HL-60 (cell line): ENCODE measurements around the gene OBI1.

ENCODE experiments used
- DNase-seq, 2 experiments: peaks; one replicate each; pipeline ENCODE4 v3.0.0-alpha.2; 2010 to 2020; ENCODE audit warnings: low read depth in 1 of 2, low spot score in 1 of 2
- H3K27ac ChIP-seq: fragments of 250-450 bp; sonication (Bioruptor Pico); replicated peaks from 2 replicates; pipeline ENCODE4 v1.5.1; 2020; ENCODE audit warnings: mild to moderate bottlenecking, moderate library complexity
- H3K27me3 ChIP-seq: fragments of 250-450 bp; sonication (Bioruptor Pico); 2 replicates; pipeline ENCODE4 v1.5.1; 2021; ENCODE audit warnings: mild to moderate bottlenecking, moderate library complexity; ENCODE audit not compliant: insufficient read depth, poor library complexity, severe bottlenecking
- H3K4me3 ChIP-seq: replicated peaks from 2 replicates; pipeline ENCODE4 v1.5.1; 2011; ENCODE audit warnings: mild to moderate bottlenecking, control low read depth, low read length; ENCODE audit not compliant: insufficient read depth
- CTCF ChIP-seq: IDR thresholded peaks from one replicate; pipeline ENCODE4 v1.5.1; 2011; ENCODE audit warnings: low read length, control low read depth, inconsistent platforms; ENCODE audit not compliant: insufficient read depth
- GABPA ChIP-seq: IDR thresholded peaks from 2 replicates; pipeline ENCODE4 v1.6.1; 2012; ENCODE audit warnings: low read depth
- POLR2AphosphoS5 ChIP-seq: IDR thresholded peaks from 2 replicates; pipeline ENCODE4 v1.6.1; 2012; ENCODE audit warnings: low read depth
- REST ChIP-seq: IDR thresholded peaks from 2 replicates; pipeline ENCODE4 v1.6.1; 2012; ENCODE audit warnings: low read depth; ENCODE audit not compliant: insufficient replicate concordance
- SPI1 ChIP-seq: IDR thresholded peaks from 2 replicates; pipeline ENCODE4 v1.6.1; 2012; ENCODE audit warnings: low read depth, mild to moderate bottlenecking, borderline replicate concordance

The OBI1 gene

GRCh38 chr13:78679329-78679728 is 20.4 kb upstream of the OBI1 start:
- Histone ChIP-seq H3K27ac (no peak overlapping the region), H3K4me3 (no peak overlapping the region), H3K27me3 (peaks cover 6% of the 10 kb centered on the region)
- TF ChIP-seq CTCF (no peak), SPI1 (no peak), REST (no peak), GABPA (no peak), POLR2AphosphoS5 (no peak)
- DNase-seq, result no peak

- DNase-seq, result no peak
- no peak overlapping the region for H3K4me3 ChIP-seq
Measured at GRCh38 chr13:78675112-78675511, 16.2 kb upstream of the OBI1 start.

GRCh38 chr13:78674638-78675037 is 15.7 kb upstream of the OBI1 start:
- Histone ChIP-seq H3K27ac (no peak overlapping the region), H3K27me3 (no peaks in the 10 kb centered on the region), H3K4me3 (no peak overlapping the region)
- TF ChIP-seq REST (no peak), POLR2AphosphoS5 (no peak)
- no peak for DNase-seq

More at GRCh38 chr13:78675112-78675511, 16.2 kb upstream of the OBI1 start:
- H3K27me3 ChIP-seq, result no peaks in the 10 kb centered on the region
- TF ChIP-seq POLR2AphosphoS5, result no peak
- no peak for TF ChIP-seq SPI1
- no peak for TF ChIP-seq CTCF
- no peak for TF ChIP-seq GABPA
- no peak for TF ChIP-seq REST
- H3K27ac ChIP-seq, result no peak overlapping the region

- TF ChIP-seq REST (no peak), CTCF (no peak), SPI1 (no peak), POLR2AphosphoS5 (no peak), GABPA (no peak)
- Histone ChIP-seq H3K27ac (no peak overlapping the region), H3K4me3 (no peak overlapping the region), H3K27me3 (no peaks in the 10 kb centered on the region)
- DNase-seq, result no peak
Measured at GRCh38 chr13:78662467-78662866, 3.5 kb upstream of the OBI1 start.
